Measurements from ENCODE around the gene OTOS.

OTOS gene

GRCh38 chr2:240128608-240129145 is 11.8 kb downstream of the OTOS start:
- no peak overlapping the region for H3K4me3 ChIP-seq (ENCODE audit: low read depth, low read length)
- H2AK5ac ChIP-seq (ENCODE audit: low read length): no peak overlapping the region
- H3K23ac ChIP-seq (ENCODE audit: low read length): no peak overlapping the region
- no peak overlapping the region for H3K9ac ChIP-seq (ENCODE audit: low read length)
- H4K91ac ChIP-seq (ENCODE audit: low read depth, low read length): no peak overlapping the region
- H3K36me3 ChIP-seq (ENCODE audit: control insufficient read depth in 1 of 2, insufficient read depth in 2 of 2, low read length in 2 of 2): peaks cover 66 to 72% of the 10 kb centered on the region in 2 experiments
- no peak overlapping the region for H4K12ac ChIP-seq (ENCODE audit: low read depth, low read length)
- H4K8ac ChIP-seq (ENCODE audit: low read depth, low read length): no peak overlapping the region
- H3K4ac ChIP-seq (ENCODE audit: low read depth, low read length): no peak overlapping the region
- no peaks in the 10 kb centered on the region for H3K27me3 ChIP-seq (ENCODE audit: insufficient read depth, low read length)
- no peak overlapping the region for H3K18ac ChIP-seq (ENCODE audit: low read length)
- no peaks in the 10 kb centered on the region for H3K79me2 ChIP-seq (ENCODE audit: control insufficient read depth, insufficient read depth, low read length, poor library complexity)
- no peak overlapping the region for H2BK5ac ChIP-seq (ENCODE audit: low read depth, low read length, poor library complexity)
- H3K4me1 ChIP-seq (ENCODE audit: control insufficient read depth in 1 of 2, insufficient read depth in 2 of 2, low read length in 2 of 2): no peaks in the 10 kb centered on the region
- no peak overlapping the region for H3K14ac ChIP-seq (ENCODE audit: low read length)
- H2AFZ ChIP-seq (ENCODE audit: insufficient read depth, low read length, poor library complexity): no peak overlapping the region
- H2BK120ac ChIP-seq (ENCODE audit: insufficient read depth, low read length, poor library complexity): no peak overlapping the region
- no peak for DNase-seq
- no peaks in the 10 kb centered on the region for H3K79me1 ChIP-seq (ENCODE audit: low read length)
- H3K27ac ChIP-seq (ENCODE audit: low read depth, low read length): no peak overlapping the region
- H3K9me3 ChIP-seq (ENCODE audit: insufficient read depth, low read depth, low read length): no peaks in the 10 kb centered on the region
- no peak overlapping the region for H2BK12ac ChIP-seq (ENCODE audit: low read length)
- WGBS (ENCODE audit: extremely low coverage, insufficient coverage, insufficient read length): no CpG with 5 or more reads among the region's 12 CpGs
- H3K4me2 ChIP-seq (ENCODE audit: low read length): no peak overlapping the region

DNA sequence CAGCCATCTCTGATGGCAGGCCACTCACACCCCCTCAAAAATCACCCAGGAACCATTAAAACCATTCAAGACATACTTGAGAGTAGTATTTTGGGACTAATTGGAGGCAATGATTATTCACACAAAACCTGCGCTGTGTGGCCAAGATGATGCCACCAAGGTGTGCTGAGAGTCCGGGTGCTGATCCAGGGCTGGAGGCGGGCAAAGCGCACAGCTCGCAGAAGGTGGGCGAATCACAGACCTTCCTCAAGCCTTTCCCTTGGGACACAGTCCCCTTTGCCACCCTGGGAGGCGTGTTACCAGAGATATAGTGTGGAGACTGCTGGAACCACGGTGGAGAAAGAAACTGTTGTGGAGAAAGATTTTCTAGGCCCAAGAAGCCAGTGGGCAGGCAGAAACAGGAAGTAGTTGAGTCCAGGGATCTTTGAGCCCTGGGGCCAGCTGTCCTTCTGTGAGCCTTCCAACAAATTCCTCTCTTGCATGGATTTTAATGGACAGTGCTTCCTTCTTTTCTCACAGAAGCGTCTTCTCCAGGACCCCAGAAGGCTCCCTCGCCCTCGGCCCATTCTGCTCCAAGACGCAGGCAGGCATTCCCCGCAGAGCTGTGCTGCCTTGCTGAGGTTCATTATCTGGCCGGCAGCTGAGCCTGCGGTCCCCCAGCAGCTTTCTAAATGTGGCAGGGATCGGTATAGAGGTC is 12.4 kb downstream of the OTOS start:
- no peak for DNase-seq
- no peak overlapping the region for H2BK120ac ChIP-seq (ENCODE audit: insufficient read depth, low read length, poor library complexity)
- no peak overlapping the region for H2AK5ac ChIP-seq (ENCODE audit: low read length)
- no peak overlapping the region for H3K4me3 ChIP-seq (ENCODE audit: low read depth, low read length)
- no peak overlapping the region for H3K9ac ChIP-seq (ENCODE audit: low read length)
- H3K79me2 ChIP-seq (ENCODE audit: control insufficient read depth, insufficient read depth, low read length, poor library complexity): no peaks in the 10 kb centered on the region
- H4K91ac ChIP-seq (ENCODE audit: low read depth, low read length): no peak overlapping the region
- no peaks in the 10 kb centered on the region for H3K27me3 ChIP-seq (ENCODE audit: insufficient read depth, low read length)
- H3K27ac ChIP-seq (ENCODE audit: low read depth, low read length): no peak overlapping the region
- no peak overlapping the region for H3K23ac ChIP-seq (ENCODE audit: low read length)
- no peak overlapping the region for H4K8ac ChIP-seq (ENCODE audit: low read depth, low read length)
- no peaks in the 10 kb centered on the region for H3K9me3 ChIP-seq (ENCODE audit: insufficient read depth, low read depth, low read length)
- no peak overlapping the region for H2AFZ ChIP-seq (ENCODE audit: insufficient read depth, low read length, poor library complexity)
- no peak overlapping the region for H3K14ac ChIP-seq (ENCODE audit: low read length)
- H3K79me1 ChIP-seq (ENCODE audit: low read length): no peaks in the 10 kb centered on the region
- no peak overlapping the region for H3K4ac ChIP-seq (ENCODE audit: low read depth, low read length)
- H4K12ac ChIP-seq (ENCODE audit: low read depth, low read length): no peak overlapping the region
- no peak overlapping the region for H2BK12ac ChIP-seq (ENCODE audit: low read length)
- no peak overlapping the region for H3K18ac ChIP-seq (ENCODE audit: low read length)
- no peak overlapping the region for H3K4me2 ChIP-seq (ENCODE audit: low read length)
- no CpG with 5 or more reads among the region's 16 CpGs for WGBS (ENCODE audit: extremely low coverage, insufficient coverage, insufficient read length)
- H2BK5ac ChIP-seq (ENCODE audit: low read depth, low read length, poor library complexity): no peak overlapping the region
- H3K4me1 ChIP-seq (ENCODE audit: control insufficient read depth in 1 of 2, insufficient read depth in 2 of 2, low read length in 2 of 2): no peaks in the 10 kb centered on the region
- peaks cover 61 to 67% of the 10 kb centered on the region in 2 experiments for H3K36me3 ChIP-seq (ENCODE audit: control insufficient read depth in 1 of 2, insufficient read depth in 2 of 2, low read length in 2 of 2)

DNA sequence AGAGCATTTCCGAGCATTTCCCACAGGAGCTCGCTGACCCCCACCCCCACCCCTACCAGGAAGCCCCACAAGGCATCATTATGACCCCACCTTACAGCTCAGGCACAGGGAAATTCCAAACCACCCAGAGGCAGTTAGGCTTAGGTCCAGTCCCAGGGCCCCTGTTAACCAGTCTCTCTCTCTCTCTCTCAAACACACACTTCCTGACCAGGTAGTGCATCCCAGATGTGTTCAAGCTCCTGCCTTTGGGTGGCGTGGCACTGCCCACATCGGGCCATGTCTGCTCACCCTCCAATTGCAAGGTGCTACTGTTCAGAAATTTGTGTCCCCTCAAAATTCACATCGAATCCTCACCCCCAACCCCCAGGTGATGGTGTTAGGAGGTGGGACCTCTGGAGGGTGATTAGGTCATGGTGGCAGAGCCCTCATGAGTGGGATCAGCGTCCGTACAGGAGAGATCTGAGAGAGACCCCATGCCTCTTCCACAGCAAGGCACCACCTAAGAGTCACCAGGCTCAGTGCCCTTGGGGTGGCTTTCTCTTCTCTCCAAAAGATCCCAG is 13.2 kb downstream of the OTOS start:
- no peak overlapping the region for H3K18ac ChIP-seq (ENCODE audit: low read length)

GRCh38 chr2:240126731-240127130 is 13.7 kb downstream of the OTOS start:
- Histone ChIP-seq H4K91ac (ENCODE audit: low read depth, low read length) (no peak overlapping the region), H3K9me3 (ENCODE audit: insufficient read depth, low read depth, low read length) (no peaks in the 10 kb centered on the region), H3K23ac (ENCODE audit: low read length) (no peak overlapping the region), H4K8ac (ENCODE audit: low read depth, low read length) (no peak overlapping the region), H4K12ac (ENCODE audit: low read depth, low read length) (no peak overlapping the region), H2BK12ac (ENCODE audit: low read length) (no peak overlapping the region), H3K4ac (ENCODE audit: low read depth, low read length) (no peak overlapping the region), H3K36me3 (ENCODE audit: control insufficient read depth in 1 of 2, insufficient read depth in 2 of 2, low read length in 2 of 2) (peaks cover 49 to 54% of the 10 kb centered on the region in 2 experiments), H3K4me3 (ENCODE audit: low read depth, low read length) (no peak overlapping the region), H3K79me2 (ENCODE audit: control insufficient read depth, insufficient read depth, low read length, poor library complexity) (no peaks in the 10 kb centered on the region), H3K27ac (ENCODE audit: low read depth, low read length) (no peak overlapping the region), H2AK5ac (ENCODE audit: low read length) (no peak overlapping the region), H3K4me1 (ENCODE audit: control insufficient read depth in 1 of 2, insufficient read depth in 2 of 2, low read length in 2 of 2) (no peaks in the 10 kb centered on the region), H3K79me1 (ENCODE audit: low read length) (no peaks in the 10 kb centered on the region), H3K9ac (ENCODE audit: low read length) (no peak overlapping the region), H2BK5ac (ENCODE audit: low read depth, low read length, poor library complexity) (no peak overlapping the region), H3K4me2 (ENCODE audit: low read length) (no peak overlapping the region), H2BK120ac (ENCODE audit: insufficient read depth, low read length, poor library complexity) (no peak overlapping the region), H3K14ac (ENCODE audit: low read length) (no peak overlapping the region), H2AFZ (ENCODE audit: insufficient read depth, low read length, poor library complexity) (no peak overlapping the region), H3K18ac (ENCODE audit: low read length) (no peak overlapping the region), H3K27me3 (ENCODE audit: insufficient read depth, low read length) (no peaks in the 10 kb centered on the region)
- no peak for DNase-seq
- WGBS (ENCODE audit: extremely low coverage, insufficient coverage, insufficient read length): no CpG with 5 or more reads among the region's 10 CpGs

More for the DNA sequence above, 13.2 kb downstream of the OTOS start:
- no peak overlapping the region for H2BK120ac ChIP-seq (ENCODE audit: insufficient read depth, low read length, poor library complexity)
- H3K4me1 ChIP-seq (ENCODE audit: control insufficient read depth in 1 of 2, insufficient read depth in 2 of 2, low read length in 2 of 2): no peaks in the 10 kb centered on the region
- no CpG with 5 or more reads among the region's 7 CpGs for WGBS (ENCODE audit: extremely low coverage, insufficient coverage, insufficient read length)
- H3K79me2 ChIP-seq (ENCODE audit: control insufficient read depth, insufficient read depth, low read length, poor library complexity): no peaks in the 10 kb centered on the region
- H2BK5ac ChIP-seq (ENCODE audit: low read depth, low read length, poor library complexity): no peak overlapping the region
- H4K8ac ChIP-seq (ENCODE audit: low read depth, low read length): no peak overlapping the region
- H3K23ac ChIP-seq (ENCODE audit: low read length): no peak overlapping the region
- no peak overlapping the region for H3K9ac ChIP-seq (ENCODE audit: low read length)
- no peaks in the 10 kb centered on the region for H3K79me1 ChIP-seq (ENCODE audit: low read length)
- H3K4me2 ChIP-seq (ENCODE audit: low read length): no peak overlapping the region
- H4K12ac ChIP-seq (ENCODE audit: low read depth, low read length): no peak overlapping the region
- H2AK5ac ChIP-seq (ENCODE audit: low read length): no peak overlapping the region
- no peak overlapping the region for H2AFZ ChIP-seq (ENCODE audit: insufficient read depth, low read length, poor library complexity)
- H3K27ac ChIP-seq (ENCODE audit: low read depth, low read length): no peak overlapping the region
- H3K4me3 ChIP-seq (ENCODE audit: low read depth, low read length): no peak overlapping the region
- H3K27me3 ChIP-seq (ENCODE audit: insufficient read depth, low read length): no peaks in the 10 kb centered on the region
- H3K9me3 ChIP-seq (ENCODE audit: insufficient read depth, low read depth, low read length): no peaks in the 10 kb centered on the region
- H3K14ac ChIP-seq (ENCODE audit: low read length): no peak overlapping the region
- no peak overlapping the region for H4K91ac ChIP-seq (ENCODE audit: low read depth, low read length)
- no peak for DNase-seq
- peaks cover 55 to 60% of the 10 kb centered on the region in 2 experiments for H3K36me3 ChIP-seq (ENCODE audit: control insufficient read depth in 1 of 2, insufficient read depth in 2 of 2, low read length in 2 of 2)
- no peak overlapping the region for H3K4ac ChIP-seq (ENCODE audit: low read depth, low read length)
- no peak overlapping the region for H2BK12ac ChIP-seq (ENCODE audit: low read length)

Measured in trophoblast cell (in vitro differentiated cells and primary cell).